A549 (cell line): Measurements from ENCODE around the gene SLC23A2. TPM values are rescaled to one million over a fixed set of nuclear protein-coding genes. Genes with fewer than 3 reads are reported as not detected.
A peak's percentile ranks its signal among the peaks of the same experiment; 100 is the strongest.

Experiments used
- ATAC-seq, 2 experiments: fragments of 200-7000 bp in 1 of 2; fragments of >200 bp in 1 of 2; cut with Nextera tagmentation in 1 of 2; cut with Tn5 transposase in 1 of 2; 3 replicates each; pipeline versions ENCODE4 v1.8.0 to v1.9.1; 2018 to 2020; ENCODE audit warnings: mild to moderate bottlenecking in 1 of 2, moderate library complexity in 1 of 2
- CTCF ChIA-PET: fragments of 300-600 bp; sonication (Branson Sonifier 250); formaldehyde crosslinking; extraction: SDS; loops from one replicate; lab custom pipeline; 2021; ENCODE audit warnings: antibody characterized with exemption, inconsistent platforms; lab: Yijun Ruan, JAX
- POLR2A ChIA-PET: fragments of 350-600 bp; formaldehyde crosslinking; extraction: SDS; loops from one replicate; lab custom pipeline; 2021; ENCODE audit warnings: antibody characterized with exemption, inconsistent platforms; lab: Yijun Ruan, JAX
- DNase-seq, 2 experiments: peaks; one replicate each; pipeline versions ENCODE4 v3.0.0 to v3.0.0-alpha.2; 2011 to 2016; ENCODE audit warnings: low read depth in 1 of 2, low spot score in 1 of 2
- FAIRE-seq: peaks from 2 replicates; lab custom pipeline; 2011; peaks lifted over from hg19 to GRCh38; lab: Jason Lieb, UNC
- H3K27ac ChIP-seq, 2 experiments: fragments of >200 bp; sonication (Bioruptor Twin); formaldehyde crosslinking; 3 replicates each; pipeline ENCODE4 v1.5.1; 2016 to 2017
- H3K4me1 ChIP-seq: fragments of >200 bp; sonication (Bioruptor Twin); formaldehyde crosslinking; 3 replicates; pipeline ENCODE4 v1.6.1; 2016
- H3K4me2 ChIP-seq: fragments of >200 bp; sonication (Bioruptor Twin); formaldehyde crosslinking; 3 replicates; pipeline ENCODE4 v1.6.1; 2016
- H3K4me3 ChIP-seq: fragments of >200 bp; sonication (Bioruptor Twin); formaldehyde crosslinking; 3 replicates; pipeline ENCODE4 v1.5.1; 2016
- H3K9me3 ChIP-seq: fragments of >200 bp; sonication (Bioruptor Twin); formaldehyde crosslinking; 3 replicates; pipeline ENCODE4 v1.6.1; 2016
- CBX2 ChIP-seq: fragments of 200-600 bp; sonication (generic); IDR thresholded peaks from 2 replicates; pipeline ENCODE4 v1.6.1; 2016; ENCODE audit warnings: low read depth, mild to moderate bottlenecking, borderline replicate concordance
- CEBPB ChIP-seq, 2 experiments: fragments of >200 bp in 1 of 2; sonication (Bioruptor Twin) in 1 of 2; formaldehyde crosslinking in 1 of 2; IDR thresholded peaks; 2 replicates each; pipeline ENCODE4 v1.6.1; 2012 to 2016
- CHD4 ChIP-seq: fragments of 200-600 bp; sonication (generic); IDR thresholded peaks from 2 replicates; pipeline ENCODE4 v1.6.1; 2016; ENCODE audit warnings: antibody characterized with exemption, mild to moderate bottlenecking, borderline replicate concordance
- ELK1 ChIP-seq: fragments of 150-350 bp; IDR thresholded peaks from 2 replicates; pipeline ENCODE4 v1.6.1; 2014; ENCODE audit warnings: low read depth, mild to moderate bottlenecking, low read length
- FOSL2 ChIP-seq, 2 experiments: fragments of 450-650 bp in 1 of 2; fragments of >200 bp in 1 of 2; sonication (Bioruptor Twin) in 1 of 2; formaldehyde crosslinking; IDR thresholded peaks; 2 replicates each; pipeline versions ENCODE4 v1.5.0 to v1.6.1; 2016 to 2020; ENCODE audit warnings: mild to moderate bottlenecking in 1 of 2, moderate library complexity in 1 of 2
- FOXS1 ChIP-seq: fragments of 250-450 bp; sonication (Bioruptor Pico); IDR thresholded peaks from 2 replicates; pipeline ENCODE4 v1.5.0; 2020; ENCODE audit warnings: mild to moderate bottlenecking, moderate library complexity
- HOXA7 ChIP-seq: fragments of 250-450 bp; sonication (Bioruptor Pico); IDR thresholded peaks from 2 replicates; pipeline ENCODE4 v1.5.0; 2020; ENCODE audit warnings: mild to moderate bottlenecking, moderate library complexity
- JUNB ChIP-seq: fragments of >200 bp; sonication (Bioruptor Twin); formaldehyde crosslinking; IDR thresholded peaks from 2 replicates; pipeline ENCODE4 v1.6.1; 2016
- REST ChIP-seq: fragments of 200-600 bp; sonication (generic); IDR thresholded peaks from 2 replicates; pipeline ENCODE4 v1.6.1; 2016; ENCODE audit warnings: antibody characterized with exemption, mild to moderate bottlenecking, moderate library complexity
- SREBF2 ChIP-seq: fragments of 450-650 bp; IDR thresholded peaks from 2 replicates; pipeline ENCODE4 v1.6.1; 2014; ENCODE audit warnings: mild to moderate bottlenecking, moderate library complexity
- WGBS: methylation state at CpG from one replicate; pipeline ENCODE4 v1.1.6; 2017; ENCODE audit errors: missing lambda C conversion rate; 5-methylcytosine and 5-hydroxymethylcytosine counted together
- polyA plus RNA-seq, 4 experiments: library from polyadenylated mRNA; depleted of rRNA in 3 of 4; stranded (reverse); fragments of >200 nt; fragmentation: RNase III in 1 of 4; extraction: RNeasy Plus Mini Kit Qiagen cat#74134 plus additional on column Dnase treatment in 1 of 4; gene quantifications; 2 replicates in 3 of 4; 3 replicates in 1 of 4; pipeline ENCODE4 v1.2.3, GENCODE V29; 2011 to 2017
- TF ChIP-seq, protein P1 (sequence below): fragments of 250-450 bp; sonication (Bioruptor Pico); IDR thresholded peaks from 2 replicates; pipeline ENCODE4 v1.5.0; 2021; ENCODE audit warnings: mild to moderate bottlenecking, moderate library complexity, borderline replicate concordance
- TF ChIP-seq, protein P2 (sequence below): IDR thresholded peaks from 2 replicates; pipeline ENCODE4 v1.6.1; 2012; ENCODE audit warnings: low read depth, borderline replicate concordance

The SLC23A2 gene
- polyA plus RNA-seq, 2 of the 4 experiments (the other 2 are of a cell fraction): 13.1 to 47.8 TPM

DNA sequence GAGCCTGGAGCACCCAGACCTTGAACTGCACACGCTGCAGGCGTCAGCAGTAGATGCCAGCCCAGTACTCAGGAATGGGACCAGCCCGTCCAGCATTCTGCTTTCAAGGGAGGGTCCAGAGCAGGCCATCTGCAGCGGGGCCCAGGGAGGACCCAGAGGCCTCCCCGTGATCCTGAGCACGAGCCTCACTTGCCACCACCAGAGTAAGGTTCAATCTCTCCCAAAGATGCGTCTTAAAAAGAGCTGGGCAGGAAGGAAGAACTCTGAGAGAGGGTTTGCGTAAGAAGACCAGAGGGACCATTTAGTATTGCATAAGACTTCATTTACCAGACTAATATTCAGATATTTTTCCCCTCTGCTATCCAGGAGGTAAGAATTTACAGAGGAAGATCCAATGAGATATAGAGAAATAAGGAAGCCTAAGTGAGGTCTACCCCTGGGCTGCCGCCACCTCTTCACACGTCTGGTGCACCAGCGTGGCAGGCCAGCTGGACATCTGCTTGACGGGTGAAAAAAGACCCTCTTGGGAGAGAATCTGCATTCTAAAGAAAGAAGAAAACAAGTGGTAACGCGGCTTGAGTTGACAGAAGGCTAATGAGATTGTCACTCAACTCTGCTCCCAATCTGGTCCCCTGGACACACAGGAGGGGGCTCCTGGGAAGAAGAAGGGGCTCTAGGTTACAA, 172.3 kb downstream of the SLC23A2 start:
- CTCF ChIA-PET: interaction anchor here (0.6 to 1.5 kb wide), 2 partner anchors 71 to 77 kb away, joined by 3 read pairs; no protein-coding TSS in a partner anchor
- 85% methylated on average over 14 of the region's 14 CpGs for WGBS
- ATAC-seq: 0 out of 6 replicates have a peak, but pooled peaks of 1 of the 2 experiments have one; percentile 9

GRCh38 chr20:4821590-4821989, 179.7 kb downstream of the SLC23A2 start:
- DNase-seq (no peak), ATAC-seq (no peak), FAIRE-seq (no peak)
- ChIA-PET CTCF (interaction anchor here (0.5 kb wide), 1 partner anchor 100 kb away, joined by 3 read pairs; no protein-coding TSS in a partner anchor), POLR2A (no interaction called here)
- WGBS: 92% methylated on average over 5 of the region's 5 CpGs
- H3K4me2 ChIP-seq: peak overlapping the region; percentile 37; the same call in 1 of the 3 replicates
- peak overlapping the region in 1 of 2 experiments; percentile 53; a peak in 1 of 6 replicates for H3K27ac ChIP-seq
- no peak overlapping the region for H3K4me3 ChIP-seq
- no peaks in the 10 kb centered on the region for H3K9me3 ChIP-seq
- H3K4me1 ChIP-seq: peaks cover 52% of the 10 kb centered on the region
- no peak for TF ChIP-seq CBX2

More for the DNA sequence above, 172.3 kb downstream of the SLC23A2 start:
- no peak for DNase-seq
- Histone ChIP-seq H3K4me3 (no peak overlapping the region), H3K27ac (no peak overlapping the region), H3K9me3 (no peaks in the 10 kb centered on the region), H3K4me2 (no peak overlapping the region), H3K4me1 (peaks cover 3% of the 10 kb centered on the region)
- TF ChIP-seq SREBF2: no peak
- TF ChIP-seq JUNB: no peak
- TF ChIP-seq REST: no peak
- TF ChIP-seq, protein P1, sequence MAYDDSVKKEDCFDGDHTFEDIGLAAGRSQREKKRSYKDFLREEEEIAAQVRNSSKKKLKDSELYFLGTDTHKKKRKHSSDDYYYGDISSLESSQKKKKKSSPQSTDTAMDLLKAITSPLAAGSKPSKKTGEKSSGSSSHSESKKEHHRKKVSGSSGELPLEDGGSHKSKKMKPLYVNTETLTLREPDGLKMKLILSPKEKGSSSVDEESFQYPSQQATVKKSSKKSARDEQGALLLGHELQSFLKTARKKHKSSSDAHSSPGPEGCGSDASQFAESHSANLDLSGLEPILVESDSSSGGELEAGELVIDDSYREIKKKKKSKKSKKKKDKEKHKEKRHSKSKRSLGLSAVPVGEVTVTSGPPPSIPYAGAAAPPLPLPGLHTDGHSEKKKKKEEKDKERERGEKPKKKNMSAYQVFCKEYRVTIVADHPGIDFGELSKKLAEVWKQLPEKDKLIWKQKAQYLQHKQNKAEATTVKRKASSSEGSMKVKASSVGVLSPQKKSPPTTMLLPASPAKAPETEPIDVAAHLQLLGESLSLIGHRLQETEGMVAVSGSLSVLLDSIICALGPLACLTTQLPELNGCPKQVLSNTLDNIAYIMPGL (CRISPR knock-in tag): no peak
- no peak for TF ChIP-seq CHD4
- TF ChIP-seq, protein P2, sequence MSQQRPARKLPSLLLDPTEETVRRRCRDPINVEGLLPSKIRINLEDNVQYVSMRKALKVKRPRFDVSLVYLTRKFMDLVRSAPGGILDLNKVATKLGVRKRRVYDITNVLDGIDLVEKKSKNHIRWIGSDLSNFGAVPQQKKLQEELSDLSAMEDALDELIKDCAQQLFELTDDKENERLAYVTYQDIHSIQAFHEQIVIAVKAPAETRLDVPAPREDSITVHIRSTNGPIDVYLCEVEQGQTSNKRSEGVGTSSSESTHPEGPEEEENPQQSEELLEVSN: no peak
- TF ChIP-seq FOSL2 (IDR thresholded peaks at IDR 0.05): no peak
- no peak for TF ChIP-seq FOSL2 (CRISPR knock-in tag; IDR thresholded peaks at IDR 0.05)
- no peak for TF ChIP-seq CEBPB (IDR thresholded peaks at IDR 0.05)
- no peak for TF ChIP-seq FOXS1 (CRISPR knock-in tag)
- TF ChIP-seq ELK1: no peak
- TF ChIP-seq HOXA7 (CRISPR knock-in tag): no peak
- POLR2A ChIA-PET: no interaction called here
- FAIRE-seq: no peak
